ENCODE data around the gene MYL2. TPM values are rescaled to one million over a fixed set of nuclear protein-coding genes. Genes with fewer than 3 reads are reported as not detected.

Gene MYL2
- total and polyA plus RNA-seq, 10 of the 15 experiments (the other 5 are each of a cell fraction or from before 2014, with no cell fraction given), result 0.08 to 1.8 (median 0.57) TPM; not detected in 1

GRCh38 chr12:110917961-110918360, 2.4 kb downstream of the MYL2 start:
- Histone ChIP-seq H3K4me3 (no peak overlapping the region), H3K79me2 (ENCODE audit: control insufficient read depth, insufficient read depth, low read length) (no peaks in the 10 kb centered on the region), H3K27me3 (replicated peaks in 1 of 2; ENCODE audit: control insufficient read depth in 2 of 2, insufficient read depth in 2 of 2, low read length in 1 of 2) (no peaks in the 10 kb centered on the region), H3K36me3 (ENCODE audit: control insufficient read depth in 2 of 2, insufficient read depth in 2 of 2, low read length in 1 of 2) (no peaks in the 10 kb centered on the region), H3K27ac (ENCODE audit: control insufficient read depth, insufficient read depth) (no peak overlapping the region), H3K9ac (ENCODE audit: control insufficient read depth, insufficient read depth, low read length) (no peak overlapping the region), H3K9me3 (replicated peaks; ENCODE audit: control insufficient read depth, insufficient read depth, low read length) (no peaks in the 10 kb centered on the region), H2AFZ (ENCODE audit: control insufficient read depth, low read depth, low read length) (no peak overlapping the region), H3K4me1 (ENCODE audit: control insufficient read depth, insufficient read depth, low read length) (peaks cover 22% of the 10 kb centered on the region), H4K20me1 (ENCODE audit: control insufficient read depth, insufficient read depth) (no peaks in the 10 kb centered on the region), H3K4me2 (ENCODE audit: control insufficient read depth, insufficient read depth) (no peak overlapping the region)
- FAIRE-seq, result no peak
- ChIA-PET POLR2A (no interaction called here), SMC1A (ENCODE audit: uncharacterized antibody, unreplicated experiment) (no interaction called here), CTCF (no interaction called here), RAD21 (ENCODE audit: unreplicated experiment) (no interaction called here)
- in situ Hi-C loops (cut with MboI) (no loop called here), intact Hi-C loops (cut with micrococcal nuclease; ENCODE audit: unreplicated experiment) (no loop called here)
- TF ChIP-seq WRNIP1 (IDR thresholded peaks at IDR 0.05; ENCODE audit: borderline replicate concordance, low read depth, low read length) (no peak), E4F1 (IDR thresholded peaks at IDR 0.05; ENCODE audit: borderline replicate concordance, partially characterized antibody) (no peak), NR2F1 (conservative IDR thresholded peaks at IDR 0.05) (no peak), PRDM15 (CRISPR knock-in tag; IDR thresholded peaks at IDR 0.05) (no peak), MTA2 (IDR thresholded peaks at IDR 0.05; ENCODE audit: low read depth) (no peak), CREM (IDR thresholded peaks at IDR 0.05; ENCODE audit: low read depth) (no peak), DPF2 (IDR thresholded peaks at IDR 0.05) (no peak), CBFB (IDR thresholded peaks at IDR 0.05; ENCODE audit: low read depth) (no peak)
- no peak for DNase-seq (ENCODE audit: low read depth, low spot score)
- 83% methylated on average over 7 of the region's 7 CpGs for WGBS (ENCODE audit: insufficient coverage, insufficient replicate concordance, low lambda C conversion rate, missing lambda C conversion rate)
- ATAC-seq, result no peak
- BruUV-seq (replicated peaks), result no TSS peak

Data from GM12878 (cell line).